ENCODE results near the gene MPND.
A peak's percentile ranks its signal among the peaks of the same experiment; 100 is the strongest.
"Not testable (repeated sequence)": the region's sequence is repeated elsewhere in the genome, so short reads cannot be mapped to it uniquely, and the experiment has no call there.

MPND gene

DNA sequence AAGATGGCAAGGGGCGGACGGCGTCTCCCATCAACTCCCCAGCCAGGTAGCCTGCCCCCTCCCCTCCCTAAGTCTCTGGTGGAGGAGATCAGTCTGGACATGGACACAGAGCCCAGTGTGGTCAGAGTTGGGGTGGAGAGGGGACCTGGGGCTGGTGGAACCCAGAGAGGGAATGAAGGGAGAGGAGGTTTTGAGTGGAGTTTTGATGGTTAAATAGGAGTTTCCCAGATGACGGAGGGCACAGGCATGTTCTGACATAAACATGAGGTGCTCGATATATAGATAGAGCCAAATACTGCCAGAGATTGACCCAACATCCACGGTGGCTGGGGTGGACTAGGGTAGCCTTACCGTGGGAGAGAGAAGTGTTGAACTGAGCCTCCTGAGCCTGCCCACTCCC, 24.9 kb upstream of the MPND start:
- FAIRE-seq (no peak), DNase-seq (ENCODE audit: extremely low spot score, insufficient read length, low read depth) (no peak)

DNA sequence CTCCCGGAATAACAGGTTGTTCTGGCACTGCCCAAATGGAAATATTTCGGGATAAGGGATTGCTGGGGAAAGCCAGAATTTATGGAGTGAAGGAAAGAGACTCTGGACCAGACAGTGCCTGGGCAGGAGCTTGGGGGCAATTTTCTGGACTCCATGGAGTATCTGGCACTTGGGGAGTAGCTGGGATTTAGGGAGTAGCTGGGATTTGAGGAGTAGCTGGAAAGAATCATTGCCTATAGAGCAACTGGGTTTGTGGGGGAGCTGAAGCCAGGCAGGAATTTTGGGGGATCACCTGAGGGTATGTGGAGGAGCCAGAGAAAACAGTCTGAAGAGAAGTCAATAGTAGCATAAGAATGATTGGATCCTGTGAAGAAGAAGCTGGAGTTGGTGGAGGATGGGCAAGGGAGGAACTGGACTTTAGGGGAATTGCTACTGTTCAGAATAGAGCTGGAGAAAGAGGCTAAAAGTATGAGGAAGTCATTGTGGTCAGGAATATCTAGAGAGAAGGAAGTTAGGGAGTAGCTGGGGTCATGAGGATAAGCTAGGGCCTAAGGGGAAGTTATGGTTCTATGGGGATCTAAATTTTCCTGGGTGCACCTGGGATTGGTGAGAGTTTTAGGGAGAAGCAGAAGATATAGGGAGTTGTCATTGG, 24.2 kb upstream of the MPND start:
- DNase-seq (ENCODE audit: extremely low spot score, insufficient read length, low read depth) (no peak), FAIRE-seq (no peak)

DNA sequence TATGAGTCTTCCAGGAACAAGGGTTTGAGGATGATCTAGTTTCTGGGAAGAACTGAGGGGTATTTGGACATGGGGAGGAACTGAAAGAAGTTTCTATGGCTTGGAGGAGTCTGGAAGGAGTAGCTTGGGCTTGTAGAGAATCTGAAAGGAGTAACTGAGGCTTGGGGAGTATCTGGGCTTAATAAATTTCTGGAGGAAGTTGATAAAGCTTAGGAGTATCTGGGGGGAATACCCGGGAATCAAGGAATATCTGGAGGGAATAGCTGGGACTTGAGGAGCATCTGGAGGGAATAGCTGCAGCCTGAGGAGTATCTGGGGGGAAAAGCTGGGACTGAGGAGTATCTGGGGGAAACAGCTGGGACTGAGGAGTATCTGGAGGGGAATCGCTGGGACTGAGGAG, 22.9 kb upstream of the MPND start:
- DNase-seq (ENCODE audit: extremely low spot score, insufficient read length, low read depth): no peak
- no peak for FAIRE-seq

GRCh38 chr19:4322942-4323665, 20.3 kb upstream of the MPND start:
- DNase-seq (ENCODE audit: extremely low spot score, insufficient read length, low read depth) (no peak), FAIRE-seq (no peak)

DNA sequence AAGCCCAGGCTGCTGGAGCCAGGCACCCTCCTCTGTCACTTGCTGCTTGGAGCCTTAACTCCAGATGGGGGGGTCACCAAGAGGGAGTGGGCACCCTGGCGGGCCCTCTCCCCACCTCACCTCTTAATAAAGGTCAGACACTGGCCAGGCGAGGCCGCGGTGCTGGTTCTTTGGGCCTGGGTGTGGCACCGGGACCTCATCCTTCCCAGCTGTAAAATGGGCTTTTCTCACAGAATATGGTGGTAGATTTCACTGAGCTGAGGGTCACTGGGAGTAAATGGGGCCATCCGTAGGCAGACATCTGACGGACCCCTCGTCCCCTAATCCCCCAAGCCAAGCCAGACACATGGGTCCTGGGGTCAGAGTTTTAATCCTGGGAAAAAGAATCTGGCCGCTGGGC, 19.7 kb upstream of the MPND start:
- DNase-seq (ENCODE audit: extremely low spot score, insufficient read length, low read depth): no peak
- FAIRE-seq: no peak

DNA sequence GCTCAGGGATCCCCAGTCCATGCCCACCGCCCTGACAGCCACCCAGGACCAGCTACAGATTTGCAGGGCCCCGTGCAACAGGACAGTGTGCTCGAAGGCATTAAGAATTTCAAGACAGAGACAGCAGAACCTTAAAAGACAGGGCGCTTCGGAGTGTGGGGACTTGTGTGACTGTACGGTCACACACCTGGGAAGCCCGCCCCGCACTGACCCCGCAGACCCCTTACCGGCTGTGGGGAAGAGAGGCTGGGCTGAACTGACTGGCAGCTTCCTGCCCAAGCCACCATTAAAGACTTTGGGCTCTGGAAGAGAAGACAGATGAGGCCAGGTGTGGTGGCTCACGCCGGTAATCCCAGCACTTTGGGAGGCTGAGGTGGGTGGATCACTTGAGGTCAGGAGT, 19.1 kb upstream of the MPND start:
- FAIRE-seq (no peak), DNase-seq (ENCODE audit: extremely low spot score, insufficient read length, low read depth) (no peak)

DNA sequence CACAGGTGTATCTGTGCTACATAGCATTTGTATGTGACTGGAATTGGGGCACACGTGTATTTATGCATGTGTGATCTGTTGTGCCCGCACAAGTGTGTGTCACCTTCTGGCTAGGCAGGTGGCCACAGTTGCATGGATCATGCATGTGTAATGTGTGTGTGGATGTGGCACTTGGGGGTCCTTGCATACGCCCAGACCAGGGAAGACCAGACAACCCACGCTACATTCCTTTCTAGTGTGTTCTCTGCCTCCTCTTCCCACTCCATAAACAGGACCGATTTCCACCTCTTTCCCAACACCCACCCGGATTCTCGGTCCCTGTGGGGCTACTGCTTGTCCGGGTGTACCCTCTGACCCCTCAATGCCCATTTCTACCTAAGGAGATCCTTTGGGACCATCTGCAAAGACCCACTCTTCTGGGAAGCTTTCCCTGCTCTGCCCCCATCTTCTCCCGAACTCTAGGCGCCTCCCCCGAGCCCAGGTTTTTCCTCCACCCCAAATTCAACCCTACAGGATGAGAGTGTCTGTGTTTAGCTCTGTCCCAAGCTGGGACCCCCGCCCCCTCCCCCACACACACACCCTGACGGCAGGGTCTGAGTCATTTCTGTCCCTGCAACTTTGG, 17.0 kb upstream of the MPND start:
- FAIRE-seq: no peak

GRCh38 chr19:4326837-4327251, 16.5 kb upstream of the MPND start:
- DNase-seq (ENCODE audit: extremely low spot score, insufficient read length, low read depth): no peak
- FAIRE-seq: no peak

More for the DNA sequence above, 17.0 kb upstream of the MPND start:
- DNase-seq (ENCODE audit: extremely low spot score, insufficient read length, low read depth): no peak

DNA sequence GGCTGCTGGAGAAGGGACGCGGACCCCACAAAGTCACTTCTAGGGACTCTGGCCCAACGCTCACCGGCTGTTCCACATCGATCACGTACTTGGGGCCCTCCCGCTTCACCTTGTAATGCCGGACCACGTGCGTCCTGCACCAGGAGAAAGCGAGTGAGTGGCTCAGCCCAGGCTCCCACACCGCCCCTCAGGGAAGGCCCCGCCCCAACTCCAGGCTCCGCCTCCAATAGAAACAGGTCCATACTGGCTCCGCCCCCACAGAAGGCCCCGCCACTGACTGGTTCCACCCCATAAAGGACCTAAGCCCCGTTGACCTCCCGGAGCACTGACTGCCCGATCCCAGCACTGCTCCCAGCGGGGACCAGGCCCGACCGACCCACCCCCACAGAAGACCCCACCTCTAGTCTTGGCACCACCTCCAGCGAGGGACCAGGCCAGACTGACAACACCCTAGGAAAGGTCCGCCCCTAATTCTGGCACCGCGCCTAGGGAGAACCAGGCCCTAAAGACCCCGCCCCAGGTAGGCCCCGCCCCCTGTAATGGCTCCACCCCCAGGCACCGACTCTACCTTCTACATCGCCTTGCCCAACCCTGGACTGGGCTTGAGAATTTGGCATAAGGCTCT, 16.0 kb upstream of the MPND start:
- DNase-seq (ENCODE audit: extremely low spot score, insufficient read length, low read depth): no peak
- FAIRE-seq: peak; percentile 77

DNA sequence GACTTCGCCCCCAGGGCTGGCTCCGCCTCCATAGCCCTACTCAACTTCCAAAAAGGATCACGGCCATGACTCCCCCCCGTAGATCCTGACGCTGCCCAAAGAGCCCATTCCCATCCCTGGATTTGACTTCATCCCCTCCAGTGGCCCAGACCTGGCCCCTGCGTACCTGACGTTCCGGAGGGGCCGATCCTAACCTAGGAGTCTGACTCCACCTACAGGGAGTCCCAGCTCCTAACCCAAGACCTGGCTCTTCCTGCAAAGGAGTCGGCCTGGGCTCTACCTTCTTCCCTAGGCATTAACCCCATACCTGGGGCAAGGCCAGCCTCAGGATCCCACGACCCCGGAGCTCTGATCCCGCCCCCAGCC, 15.5 kb upstream of the MPND start:
- no peak for FAIRE-seq
- DNase-seq (ENCODE audit: extremely low spot score, insufficient read length, low read depth): no peak

DNA sequence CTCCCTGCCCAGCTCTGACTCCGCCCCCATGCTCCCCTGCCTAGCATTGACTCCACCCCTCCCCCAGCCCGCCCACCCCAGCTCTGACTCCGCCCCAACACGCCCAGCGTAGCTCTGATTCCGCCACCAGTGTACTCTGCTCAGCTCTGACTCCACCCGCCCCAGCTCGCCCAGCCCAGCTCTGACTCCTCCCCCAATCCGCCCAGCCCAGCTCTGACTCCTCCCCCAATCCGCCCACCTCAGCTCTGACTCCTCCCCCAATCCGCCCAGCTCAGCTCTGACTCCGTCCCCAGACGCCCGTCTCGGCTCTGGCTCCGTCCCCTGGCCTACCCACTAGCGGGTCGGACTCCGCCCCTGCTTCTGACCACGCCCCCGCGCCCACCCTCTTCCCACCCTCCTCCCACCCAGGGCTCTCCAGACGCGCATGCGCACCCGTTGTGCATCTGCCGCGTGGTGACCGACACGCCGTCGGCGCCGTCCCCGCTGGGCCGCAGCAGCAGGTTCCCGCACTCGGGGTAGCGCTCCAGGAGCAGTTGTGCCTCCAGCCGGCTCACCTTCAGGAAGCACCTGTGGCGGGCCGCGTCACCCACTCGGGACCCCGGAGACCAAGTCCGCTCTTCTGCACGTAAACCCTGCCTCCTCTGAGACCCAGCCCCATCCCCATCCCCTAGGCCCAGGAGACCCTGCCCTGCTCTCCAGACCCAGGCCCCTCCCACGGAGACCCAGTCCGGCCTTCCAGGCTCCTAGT, 14.9 kb upstream of the MPND start:
- FAIRE-seq: peak; percentile 98
- peak; percentile 95 for DNase-seq (ENCODE audit: extremely low spot score, insufficient read length, low read depth)

- peak; percentile 63 for FAIRE-seq
- DNase-seq (ENCODE audit: extremely low spot score, insufficient read length, low read depth): not testable (repeated sequence)
Measured at GRCh38 chr19:4328991-4329681, 14.2 kb upstream of the MPND start.

- no peak for DNase-seq (ENCODE audit: extremely low spot score, insufficient read length, low read depth)
- FAIRE-seq: no peak
Measured at GRCh38 chr19:4329858-4330257, 13.5 kb upstream of the MPND start.

DNA sequence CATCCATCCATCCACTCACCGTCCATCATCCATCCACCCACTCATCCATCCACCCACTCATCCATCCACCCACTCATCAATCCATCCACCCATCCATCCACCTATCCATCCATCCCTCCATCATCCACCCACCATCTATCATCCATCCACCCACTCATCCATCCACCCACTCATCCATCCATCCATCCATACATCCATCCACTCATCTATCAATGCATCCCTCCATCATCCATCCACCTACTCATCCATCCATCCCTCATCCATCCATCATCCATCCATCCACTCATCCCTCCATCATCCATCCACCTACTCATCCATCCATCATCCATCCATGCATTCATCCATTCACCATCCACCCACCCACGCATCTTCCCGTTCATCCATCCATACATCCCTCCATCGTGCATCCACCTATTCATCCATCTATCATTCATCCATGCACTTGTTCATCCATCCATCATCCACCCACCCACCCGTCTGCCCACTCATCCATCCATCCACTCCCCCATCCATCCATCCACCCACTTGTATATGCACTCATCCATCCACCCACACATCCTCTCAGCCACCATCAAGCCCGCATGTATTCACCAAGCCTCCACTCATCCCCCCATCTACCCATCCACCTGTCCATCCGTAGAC, 8.3 kb upstream of the MPND start:
- DNase-seq (ENCODE audit: extremely low spot score, insufficient read length, low read depth) (no peak), FAIRE-seq (no peak)

- DNase-seq (ENCODE audit: extremely low spot score, insufficient read length, low read depth): no peak
- peak; percentile 42 for FAIRE-seq
Measured at GRCh38 chr19:4337906-4338440, 5.4 kb upstream of the MPND start.

DNA sequence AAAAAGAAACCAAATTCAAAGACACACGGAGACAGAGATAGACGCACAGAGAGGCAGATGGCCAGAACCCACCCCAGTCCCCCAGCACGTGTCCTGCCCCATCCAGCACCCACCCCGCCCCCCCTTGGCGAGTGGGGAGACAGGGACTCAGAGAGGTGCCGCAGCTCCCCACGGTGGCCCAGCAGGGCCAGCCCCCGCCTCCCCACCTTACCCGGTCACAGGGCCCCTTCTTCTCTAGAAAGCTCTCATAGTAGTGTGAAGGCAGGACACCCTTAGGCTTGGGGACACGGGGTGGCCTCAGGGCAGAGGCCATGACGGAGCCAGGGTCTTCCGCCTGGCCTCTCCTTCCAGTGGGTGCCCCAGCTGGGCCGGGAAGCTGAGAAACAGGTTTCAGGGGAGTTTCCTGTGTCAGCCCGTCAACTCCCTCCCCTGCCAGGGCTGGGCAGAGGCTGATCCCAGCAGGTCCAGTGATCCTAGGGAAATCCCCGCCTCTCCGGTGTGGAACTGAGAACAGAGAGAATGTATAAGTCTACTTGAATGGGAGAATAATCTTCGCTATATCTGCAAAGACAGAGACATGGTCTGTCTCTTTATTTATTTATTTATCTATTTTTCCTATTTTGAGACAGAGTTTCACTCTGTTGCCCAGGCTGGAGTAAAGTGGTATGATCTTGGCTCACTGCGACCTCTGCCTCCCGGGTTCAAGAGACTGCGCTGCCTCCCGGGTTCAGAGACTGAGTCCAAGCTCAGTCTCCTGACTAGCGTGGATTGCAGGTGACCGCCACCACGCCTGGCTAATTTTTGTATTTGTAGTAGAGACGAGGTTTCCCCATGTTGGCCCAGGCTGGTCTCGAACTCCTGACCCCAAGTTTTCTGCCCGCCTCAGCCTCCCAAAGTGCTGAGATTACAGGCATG, 4.7 kb upstream of the MPND start, which contains the start of gene STAP2:
Gene STAP2 (minus strand): TSS at position 387 of the 915 bp plus-strand sequence. CDS start 74 bp downstream, at position 313.
- no peak for FAIRE-seq

DNA sequence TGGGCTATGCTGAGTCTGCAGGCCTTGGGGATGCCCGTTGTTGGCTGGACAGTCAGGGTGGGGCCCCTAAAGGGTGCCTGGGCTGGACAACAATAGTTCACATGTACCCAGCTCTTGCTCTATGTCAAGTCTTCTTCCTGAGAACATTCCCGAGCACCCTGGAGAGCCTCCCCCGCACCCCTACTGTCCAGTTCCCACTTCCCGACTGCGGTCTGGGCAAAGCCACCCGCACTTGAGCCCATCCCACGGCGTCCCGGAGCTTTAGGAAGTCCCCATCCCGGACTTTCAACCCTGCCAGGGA, 1.1 kb upstream of the MPND start:
- FAIRE-seq (no peak), DNase-seq (ENCODE audit: extremely low spot score, insufficient read length, low read depth) (no peak)

More for the DNA sequence above, 4.7 kb upstream of the MPND start, which contains the start of gene STAP2:
- no peak for DNase-seq (ENCODE audit: extremely low spot score, insufficient read length, low read depth)
